Stimulated activated naive CD8-positive, alpha-beta T cell treated with anti-CD3 and anti-CD28 coated beads, Interleukin-15, amount 100 ng/mL, for 72 hours (primary cell): Measurements from ENCODE around the gene NT5DC3.

ENCODE experiments used
- ATAC-seq: fragments of 150-1000 bp; cut with Tn5 transposase; 2 replicates; pipeline ENCODE4 v1.10.0; 2021; ENCODE audit warnings: mild to moderate bottlenecking, moderate library complexity
- DNase-seq, 2 donors: peaks; one replicate each; pipeline ENCODE4 v3.0.0; 2021 to 2022
- H3K27ac Mint-ChIP-seq, 2 donors: one replicate each; pipeline ENCODE4 v1.8.0; 2022; ENCODE audit warnings: mild to moderate bottlenecking in 2 of 2, mixed read lengths in 2 of 2, moderate library complexity in 2 of 2
- H3K27me3 Mint-ChIP-seq: one replicate; pipeline ENCODE4 v1.8.0; 2022; ENCODE audit warnings: mixed read lengths
- H3K4me1 Mint-ChIP-seq: one replicate; pipeline ENCODE4 v1.8.0; 2022; ENCODE audit warnings: mild to moderate bottlenecking, mixed read lengths
- H3K4me3 Mint-ChIP-seq, 2 donors: one replicate each; pipeline ENCODE4 v1.8.0; 2022; ENCODE audit warnings: mild to moderate bottlenecking in 2 of 2, mixed read lengths in 2 of 2, moderate library complexity in 1 of 2
- H3K9me3 Mint-ChIP-seq, 2 donors: one replicate each; pipeline ENCODE4 v1.8.0; 2022; ENCODE audit warnings: mixed read lengths in 2 of 2

The NT5DC3 gene

GRCh38 chr12:103742349-103742932 is 98.6 kb downstream of the NT5DC3 start:
- Mint-ChIP-seq H3K4me3 (no peak overlapping the region), H3K27ac (no peak overlapping the region), H3K4me1 (no peaks in the 10 kb centered on the region), H3K27me3 (peaks cover 5% of the 10 kb centered on the region), H3K9me3 (no peaks in the 10 kb centered on the region)
- DNase-seq (no peak), ATAC-seq (no peak)

DNA sequence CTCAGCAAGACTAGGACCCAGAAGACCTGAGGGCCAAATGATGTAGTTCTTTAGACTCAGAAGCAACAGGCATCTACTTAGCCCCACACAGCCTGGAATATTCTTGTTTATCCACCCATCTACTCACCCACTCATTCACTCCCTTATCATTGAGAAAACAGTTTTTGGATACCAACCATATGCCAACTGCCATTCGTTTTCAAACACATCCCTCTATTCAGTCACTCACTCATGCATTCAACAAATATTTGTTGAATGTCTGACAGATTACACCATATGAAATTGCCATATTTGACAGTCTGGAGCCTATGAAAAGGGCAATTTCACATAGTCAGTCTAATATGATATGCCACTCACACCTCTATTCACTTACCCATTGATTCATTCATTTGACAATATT is 103.2 kb downstream of the NT5DC3 start:
- Mint-ChIP-seq H3K4me1 (no peaks in the 10 kb centered on the region), H3K4me3 (no peak overlapping the region), H3K27ac (no peak overlapping the region), H3K9me3 (no peaks in the 10 kb centered on the region), H3K27me3 (peaks cover 5% of the 10 kb centered on the region)
- no peak for ATAC-seq
- no peak for DNase-seq

DNA sequence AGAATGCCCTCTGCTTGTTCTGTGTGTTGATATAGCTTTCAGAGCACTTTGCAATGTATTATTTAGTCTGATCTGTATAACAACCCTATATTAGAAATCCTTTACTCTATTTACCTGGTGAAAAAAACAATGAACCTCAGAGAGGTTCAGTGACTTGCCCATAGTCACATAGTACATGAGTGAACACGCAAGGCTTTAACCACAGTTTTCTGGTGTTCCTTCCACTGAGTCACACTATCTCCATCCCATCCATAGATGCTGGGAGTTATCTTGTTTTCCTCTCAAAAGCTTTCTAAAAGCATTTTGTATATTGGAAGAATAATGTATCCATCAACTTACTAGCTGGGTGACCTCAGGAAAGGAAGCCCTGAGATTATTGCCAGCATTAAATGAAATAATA is 104.5 kb downstream of the NT5DC3 start:
- DNase-seq (no peak), ATAC-seq (no peak)
- H3K4me1 Mint-ChIP-seq: no peaks in the 10 kb centered on the region
- peaks cover 10% of the 10 kb centered on the region for H3K27me3 Mint-ChIP-seq
- H3K9me3 Mint-ChIP-seq: peaks cover 3 to 5% of the 10 kb centered on the region in 2 donors
- no peak overlapping the region for H3K27ac Mint-ChIP-seq
- H3K4me3 Mint-ChIP-seq: no peak overlapping the region

GRCh38 chr12:103735291-103735690 is 105.7 kb downstream of the NT5DC3 start:
- peaks cover 5 to 9% of the 10 kb centered on the region in 2 donors for H3K9me3 Mint-ChIP-seq
- ATAC-seq: no peak

DNA sequence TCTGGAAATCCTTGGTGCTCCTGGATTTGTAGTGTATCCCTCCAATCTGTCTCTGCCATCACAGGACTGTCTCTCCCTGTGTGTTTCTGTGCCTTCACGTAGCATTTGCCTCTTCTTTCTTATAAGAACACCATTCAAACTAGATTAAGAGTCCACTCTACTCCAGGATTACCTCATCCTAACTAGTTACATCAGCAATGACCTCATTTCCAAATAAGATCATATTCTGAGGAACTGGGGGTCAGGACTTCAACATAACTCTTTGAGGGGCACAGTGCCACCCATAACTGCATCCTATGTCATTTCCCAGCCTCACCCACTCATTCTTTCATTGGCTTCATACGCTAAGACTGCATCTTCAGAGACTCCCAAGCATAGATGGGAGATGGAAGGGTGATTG is 106.2 kb downstream of the NT5DC3 start:
- DNase-seq (no peak), ATAC-seq (no peak)
- peaks cover 13% of the 10 kb centered on the region for H3K27me3 Mint-ChIP-seq
- H3K9me3 Mint-ChIP-seq: peaks cover 5 to 9% of the 10 kb centered on the region in 2 donors
- H3K4me1 Mint-ChIP-seq: no peaks in the 10 kb centered on the region
- no peak overlapping the region for H3K4me3 Mint-ChIP-seq
- H3K27ac Mint-ChIP-seq: peak overlapping the region in 1 of 2 donors; percentile 77

More at GRCh38 chr12:103735291-103735690, 105.7 kb downstream of the NT5DC3 start:
- H3K27me3 Mint-ChIP-seq: peaks cover 13% of the 10 kb centered on the region
- no peak overlapping the region for H3K27ac Mint-ChIP-seq
- H3K4me3 Mint-ChIP-seq: no peak overlapping the region
- H3K4me1 Mint-ChIP-seq: no peaks in the 10 kb centered on the region
- no peak for DNase-seq

DNA sequence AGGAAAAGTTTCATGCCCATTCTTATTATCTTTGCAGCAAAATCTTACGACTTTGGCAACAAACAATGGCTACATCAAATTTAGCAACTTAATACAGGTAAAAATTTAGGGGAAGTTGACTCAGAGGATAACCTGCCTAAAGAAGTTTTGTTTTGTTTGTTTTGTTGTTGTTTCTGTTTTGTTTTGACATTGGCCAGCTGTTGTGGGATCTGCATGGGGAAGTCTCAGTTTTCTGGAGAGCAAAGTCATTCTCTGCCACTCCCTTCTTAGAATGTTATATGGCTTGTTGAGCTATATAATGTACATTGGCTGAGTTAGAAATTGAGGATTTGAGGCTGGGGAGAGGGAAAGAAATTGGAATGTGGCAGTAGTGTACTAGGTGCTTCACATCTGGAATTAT is 109.5 kb downstream of the NT5DC3 start:
- Mint-ChIP-seq H3K4me1 (no peaks in the 10 kb centered on the region), H3K4me3 (no peak overlapping the region), H3K9me3 (peaks cover 5 to 9% of the 10 kb centered on the region in 2 donors), H3K27ac (no peak overlapping the region), H3K27me3 (peaks cover 8% of the 10 kb centered on the region)
- ATAC-seq: no peak
- DNase-seq: no peak

DNA sequence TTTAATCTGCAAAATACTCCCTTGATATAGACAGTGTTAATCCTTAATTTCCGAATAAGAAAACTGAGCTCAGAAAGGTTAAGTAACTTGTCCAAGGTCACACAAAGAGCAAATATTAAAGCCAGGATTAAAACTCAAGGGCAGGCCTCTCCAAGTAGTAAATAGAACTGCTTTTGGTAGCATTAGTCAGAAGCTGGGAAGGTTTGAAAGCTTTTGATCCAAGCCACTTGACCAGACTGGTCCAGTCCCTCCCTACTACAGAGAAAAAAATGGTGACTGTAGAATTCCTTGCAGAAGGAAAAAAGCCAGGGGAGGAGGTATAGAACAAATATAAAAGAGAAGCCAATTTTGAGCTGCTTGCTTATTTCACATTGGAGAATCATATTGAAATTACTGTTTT is 111.5 kb downstream of the NT5DC3 start:
- no peak overlapping the region for H3K27ac Mint-ChIP-seq
- peaks cover 5 to 9% of the 10 kb centered on the region in 2 donors for H3K9me3 Mint-ChIP-seq
- DNase-seq (no peak), ATAC-seq (no peak)
- H3K27me3 Mint-ChIP-seq: peaks cover 8% of the 10 kb centered on the region
- H3K4me3 Mint-ChIP-seq: no peak overlapping the region
- H3K4me1 Mint-ChIP-seq: no peaks in the 10 kb centered on the region

DNA sequence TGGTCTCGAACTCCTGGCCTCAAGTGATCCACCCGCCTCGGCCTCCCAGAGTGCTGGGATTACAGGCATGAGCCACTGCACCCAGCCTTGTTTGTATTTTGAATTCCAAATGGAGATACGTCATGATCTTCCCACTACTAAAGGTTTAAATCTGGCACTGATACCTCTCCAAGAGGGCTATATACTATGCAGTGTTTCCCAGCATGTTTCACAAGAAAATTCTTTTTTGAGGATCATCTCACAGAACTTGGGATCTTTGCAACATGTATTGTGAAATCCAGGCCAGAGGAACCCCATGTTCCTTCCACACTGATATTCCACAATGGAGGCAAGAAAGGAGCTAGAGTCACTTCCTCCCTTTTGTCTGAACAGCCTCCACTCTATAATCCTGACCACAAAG is 112.7 kb downstream of the NT5DC3 start:
- Mint-ChIP-seq H3K27ac (no peak overlapping the region), H3K4me1 (no peaks in the 10 kb centered on the region)
- ATAC-seq: no peak

DNA sequence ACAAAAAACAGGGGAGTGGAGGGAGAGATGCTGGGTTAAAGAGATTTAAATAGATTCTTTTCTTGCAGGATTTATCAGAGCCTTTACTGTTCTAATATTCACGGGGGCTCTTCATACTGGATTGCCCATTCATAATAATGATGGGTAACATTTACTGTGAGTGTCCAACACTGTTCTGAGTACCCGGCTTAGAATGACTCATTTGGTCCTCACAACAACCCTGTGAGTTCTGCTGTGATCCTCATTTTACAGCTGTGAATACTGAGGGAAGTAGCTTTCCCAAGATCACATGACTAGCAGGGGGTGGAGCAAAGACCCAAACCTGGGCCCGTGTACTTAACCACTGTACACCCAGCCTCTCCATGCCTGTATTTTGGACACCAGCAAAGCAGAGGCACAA is 113.4 kb downstream of the NT5DC3 start:
- no peaks in the 10 kb centered on the region for H3K4me1 Mint-ChIP-seq
- ATAC-seq (no peak), DNase-seq (no peak)
- no peak overlapping the region for H3K27ac Mint-ChIP-seq
- peaks cover 8% of the 10 kb centered on the region for H3K27me3 Mint-ChIP-seq
- H3K4me3 Mint-ChIP-seq: no peak overlapping the region
- H3K9me3 Mint-ChIP-seq: peaks cover 5 to 9% of the 10 kb centered on the region in 2 donors

More for the DNA sequence above, 112.7 kb downstream of the NT5DC3 start:
- DNase-seq: no peak
- Mint-ChIP-seq H3K9me3 (peaks cover 5 to 9% of the 10 kb centered on the region in 2 donors), H3K27me3 (peaks cover 8% of the 10 kb centered on the region), H3K4me3 (no peak overlapping the region)

DNA sequence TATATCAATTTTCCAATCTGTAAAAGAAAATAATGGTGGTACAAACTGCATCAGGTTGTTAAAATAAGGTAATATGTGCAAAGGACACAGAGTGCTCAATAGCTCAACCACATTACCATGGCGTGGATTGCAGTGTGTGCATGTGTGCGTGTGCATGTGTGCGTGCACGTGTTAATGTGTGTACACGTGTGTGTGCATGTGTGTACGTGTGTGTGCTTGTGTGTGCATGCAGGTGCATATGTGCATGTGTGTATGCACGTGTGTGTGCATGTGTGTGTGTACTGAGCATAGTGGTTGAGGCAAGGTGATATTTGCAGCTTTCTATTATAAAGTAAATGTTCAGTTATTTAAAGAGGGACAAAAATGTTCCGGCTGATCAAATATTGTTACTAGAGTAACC is 115.6 kb downstream of the NT5DC3 start:
- Mint-ChIP-seq H3K27ac (no peak overlapping the region), H3K27me3 (no peaks in the 10 kb centered on the region), H3K4me1 (no peaks in the 10 kb centered on the region), H3K9me3 (no peaks in the 10 kb centered on the region), H3K4me3 (no peak overlapping the region)
- ATAC-seq (no peak), DNase-seq (no peak)
